NCI-H1436 treated with DMSO at 0.1 percent for 48 hours (cell line): ENCODE results near the gene POLN.
"Not testable (repeated sequence)": the region's sequence is repeated elsewhere in the genome, so short reads cannot be mapped to it uniquely, and the experiment has no call there.

ENCODE experiments used
- DNase-seq: peaks from one replicate; lab custom pipeline; 2025; lab: John Stamatoyannopoulos, UW

The POLN gene

GRCh38 chr4:2275044-2275397, 33.1 kb upstream of the POLN start:
- not testable (repeated sequence) for DNase-seq

- DNase-seq, result no peak
Measured at GRCh38 chr4:2274320-2275043, 32.6 kb upstream of the POLN start.

GRCh38 chr4:2273657-2274319, 31.9 kb upstream of the POLN start:
- DNase-seq, result no peak

GRCh38 chr4:2273221-2273620, 31.3 kb upstream of the POLN start:
- no peak for DNase-seq

GRCh38 chr4:2272828-2273120, 30.9 kb upstream of the POLN start:
- no peak for DNase-seq

- no peak for DNase-seq
Measured at GRCh38 chr4:2272026-2272827, 30.3 kb upstream of the POLN start.

- DNase-seq, result no peak
Measured at GRCh38 chr4:2271279-2272025, 29.5 kb upstream of the POLN start.

GRCh38 chr4:2270341-2271165, 28.6 kb upstream of the POLN start:
- DNase-seq, result no peak

GRCh38 chr4:2269618-2270163, 27.8 kb upstream of the POLN start:
- DNase-seq, result no peak

- DNase-seq, result no peak
Measured at GRCh38 chr4:2269206-2269531, 27.2 kb upstream of the POLN start.

- no peak for DNase-seq
Measured at GRCh38 chr4:2268357-2269205, 26.7 kb upstream of the POLN start.

- DNase-seq, result no peak
Measured at GRCh38 chr4:2267841-2268240, 25.9 kb upstream of the POLN start.

GRCh38 chr4:2267320-2267811, 25.4 kb upstream of the POLN start:
- no peak for DNase-seq

- DNase-seq, result no peak
Measured at GRCh38 chr4:2266821-2267220, 24.9 kb upstream of the POLN start.

- DNase-seq, result no peak
Measured at GRCh38 chr4:2266181-2266580, 24.3 kb upstream of the POLN start.

GRCh38 chr4:2265113-2266110, 23.5 kb upstream of the POLN start:
- DNase-seq, result no peak

- DNase-seq, result no peak
Measured at GRCh38 chr4:2264481-2265041, 22.6 kb upstream of the POLN start.

GRCh38 chr4:2263926-2264321, 22.0 kb upstream of the POLN start:
- no peak for DNase-seq

- DNase-seq, result no peak
Measured at GRCh38 chr4:2262944-2263250, 21.0 kb upstream of the POLN start.
